Left ventricle myocardium inferior (tissue), 1 donor: ENCODE data around the gene SGTB. TPM values are rescaled to one million over a fixed set of nuclear protein-coding genes. Genes with fewer than 3 reads are reported as not detected.
"Not testable (repeated sequence)": the region's sequence is repeated elsewhere in the genome, so short reads cannot be mapped to it uniquely, and the experiment has no call there.

Experiments used
- DNase-seq: peaks from one replicate; pipeline ENCODE4 v3.0.0-alpha.2; 2020
- H3K27ac ChIP-seq: fragments of 200-600 bp; replicated peaks from 2 replicates; pipeline ENCODE4 v1.8.0; 2021
- H3K27me3 ChIP-seq: fragments of 200-600 bp; 2 replicates; pipeline ENCODE4 v1.8.0; 2021; ENCODE audit warnings: low read depth
- H3K36me3 ChIP-seq: fragments of 200-600 bp; 2 replicates; pipeline ENCODE4 v1.8.0; 2021
- H3K4me1 ChIP-seq: fragments of 200-600 bp; 2 replicates; pipeline ENCODE4 v1.8.0; 2021
- H3K4me3 ChIP-seq: fragments of 200-600 bp; 2 replicates; pipeline ENCODE4 v1.8.0; 2021; ENCODE audit warnings: mild to moderate bottlenecking, moderate library complexity
- H3K9me3 ChIP-seq: fragments of 200-600 bp; replicated peaks from 2 replicates; pipeline ENCODE4 v1.8.0; 2021
- CTCF ChIP-seq: fragments of 200-600 bp; IDR thresholded peaks from 2 replicates; pipeline ENCODE4 v1.8.0; 2021; ENCODE audit warnings: antibody characterized with exemption, mild to moderate bottlenecking, borderline replicate concordance
- intact Hi-C: fragments of 100-400 bp; cut with micrococcal nuclease; formaldehyde crosslinking; loops from one replicate; pipeline ENCODE4 v1.11.0; 2022
- total RNA-seq: library from RNA; stranded (reverse); fragmentation: NEBNext Ultra II Directional; extraction: Animal tissue kit (Norgen Biotek cat#: 25700); gene quantifications from one replicate; pipeline ENCODE4 v1.2.1, GENCODE V29; 2021
- donor health status: DM: no; HTN: yes; CAD: no; lungs with severe emphysema.

SGTB gene
- total RNA-seq, 1 donor from 2014 or later = 7.1 TPM

GRCh38 chr5:65734921-65735320 is 13.0 kb upstream of the SGTB start:
- intact Hi-C loops = no loop called here
- Histone ChIP-seq H3K27ac (no peak overlapping the region), H3K27me3 (no peaks in the 10 kb centered on the region), H3K36me3 (no peaks in the 10 kb centered on the region), H3K4me3 (no peak overlapping the region), H3K4me1 (no peaks in the 10 kb centered on the region), H3K9me3 (no peaks in the 10 kb centered on the region)
- TF ChIP-seq CTCF = no peak
- DNase-seq = no peak

GRCh38 chr5:65734196-65734775 is 12.4 kb upstream of the SGTB start:
- DNase-seq, intact Hi-C loops, H3K9me3 ChIP-seq, H3K4me1 ChIP-seq, H3K4me3 ChIP-seq, H3K27ac ChIP-seq, H3K36me3 ChIP-seq, H3K27me3 ChIP-seq: not testable (repeated sequence)

- intact Hi-C loops = not testable (repeated sequence)
- DNase-seq = peak; percentile 42
Observed at GRCh38 chr5:65732046-65732445, 10.1 kb upstream of the SGTB start.

GRCh38 chr5:65730910-65731309 is 9.0 kb upstream of the SGTB start:
- intact Hi-C loops = no loop called here
- Histone ChIP-seq H3K4me1 (no peaks in the 10 kb centered on the region), H3K27me3 (no peaks in the 10 kb centered on the region), H3K36me3 (no peaks in the 10 kb centered on the region), H3K9me3 (no peaks in the 10 kb centered on the region), H3K27ac (no peak overlapping the region), H3K4me3 (no peak overlapping the region)
- no peak for TF ChIP-seq CTCF
- no peak for DNase-seq

More at GRCh38 chr5:65732046-65732445, 10.1 kb upstream of the SGTB start:
- not testable (repeated sequence) for H3K4me1 ChIP-seq, H3K4me3 ChIP-seq, H3K9me3 ChIP-seq, H3K36me3 ChIP-seq, H3K27me3 ChIP-seq
- H3K27ac ChIP-seq = peak overlapping the region; percentile 33

- H3K27me3 ChIP-seq = no peaks in the 10 kb centered on the region
- no peak for TF ChIP-seq CTCF
- no peak for DNase-seq
- intact Hi-C loops = no loop called here
- no peak overlapping the region for H3K27ac ChIP-seq
- H3K9me3 ChIP-seq = no peaks in the 10 kb centered on the region
- H3K4me3 ChIP-seq = no peak overlapping the region
- peaks cover 7% of the 10 kb centered on the region for H3K4me1 ChIP-seq
- no peaks in the 10 kb centered on the region for H3K36me3 ChIP-seq
Observed at GRCh38 chr5:65728218-65728617, 6.3 kb upstream of the SGTB start.

- no peak overlapping the region for H3K27ac ChIP-seq
- DNase-seq = no peak
- H3K4me1 ChIP-seq = peaks cover 11% of the 10 kb centered on the region
- no peaks in the 10 kb centered on the region for H3K27me3 ChIP-seq
- no peak overlapping the region for H3K4me3 ChIP-seq
- no peaks in the 10 kb centered on the region for H3K9me3 ChIP-seq
- TF ChIP-seq CTCF = no peak
- no peaks in the 10 kb centered on the region for H3K36me3 ChIP-seq
- intact Hi-C loops = no loop called here
Observed at GRCh38 chr5:65727491-65728156, 5.7 kb upstream of the SGTB start.
